GM23338 (cell line): Measurements from ENCODE around the gene PAH. TPM values are rescaled to one million over a fixed set of nuclear protein-coding genes. Genes with fewer than 3 reads are reported as not detected.

Source experiments
- ATAC-seq: fragments of 200-7000 bp; cut with Tn5 transposase; 3 replicates; pipeline ENCODE4 v1.9.1; 2020
- DNase-seq: peaks from one replicate; pipeline ENCODE4 v3.0.0-alpha.2; 2015; ENCODE audit warnings: low spot score
- H2AFZ ChIP-seq: fragments of 200-600 bp; sonication (generic); 2 replicates; pipeline ENCODE4 v1.8.0; 2016; ENCODE audit warnings: antibody characterized with exemption, mild to moderate bottlenecking, moderate library complexity
- H3F3A ChIP-seq: fragments of 200-600 bp; sonication (generic); replicated peaks from 2 replicates; pipeline ENCODE4 v1.8.0; 2017; ENCODE audit warnings: antibody characterized with exemption, mixed run types, low read depth
- H3K27ac ChIP-seq: fragments of 200-600 bp; sonication (generic); 2 replicates; pipeline ENCODE4 v1.6.1; 2016; ENCODE audit warnings: low read depth
- H3K27me3 ChIP-seq: fragments of 200-600 bp; sonication (generic); 2 replicates; pipeline ENCODE4 v1.8.0; 2016; ENCODE audit warnings: mild to moderate bottlenecking, mixed run types, moderate library complexity; ENCODE audit not compliant: insufficient read depth
- H3K36me3 ChIP-seq: fragments of 200-600 bp; sonication (generic); 2 replicates; pipeline ENCODE4 v1.8.0; 2016; ENCODE audit warnings: mild to moderate bottlenecking; ENCODE audit not compliant: insufficient read depth
- H3K4me1 ChIP-seq: fragments of 200-600 bp; sonication (generic); 2 replicates; pipeline ENCODE4 v1.8.0; 2016; ENCODE audit warnings: mild to moderate bottlenecking, moderate library complexity; ENCODE audit not compliant: insufficient read depth
- H3K4me2 ChIP-seq: fragments of 200-600 bp; sonication (generic); 2 replicates; pipeline ENCODE4 v1.7.1; 2017; ENCODE audit warnings: mixed run types
- H3K4me3 ChIP-seq: fragments of 200-600 bp; sonication (generic); 2 replicates; pipeline ENCODE4 v1.6.1; 2016; ENCODE audit warnings: mixed run types
- H3K79me2 ChIP-seq: fragments of 200-600 bp; sonication (generic); replicated peaks from 2 replicates; pipeline ENCODE4 v1.8.0; 2017; ENCODE audit warnings: mild to moderate bottlenecking; ENCODE audit not compliant: insufficient read depth
- H3K9me2 ChIP-seq: fragments of 200-600 bp; sonication (generic); 2 replicates; pipeline ENCODE4 v1.8.0; 2017; ENCODE audit not compliant: insufficient read depth
- H4K20me1 ChIP-seq: fragments of 200-600 bp; sonication (generic); replicated peaks from 2 replicates; pipeline ENCODE4 v1.8.0; 2017; ENCODE audit warnings: mild to moderate bottlenecking; ENCODE audit not compliant: insufficient read depth
- H3K27ac Mint-ChIP-seq: 2 replicates; pipeline ENCODE4 v1.8.0; 2020; ENCODE audit warnings: inconsistent platforms, mild to moderate bottlenecking, moderate library complexity, mixed read lengths
- H3K27me3 Mint-ChIP-seq: 3 replicates; pipeline ENCODE4 v1.8.0; 2022; ENCODE audit warnings: low read depth, mild to moderate bottlenecking, moderate library complexity, mixed read lengths, inconsistent platforms; ENCODE audit not compliant: insufficient read depth, poor library complexity
- H3K36me3 Mint-ChIP-seq: 3 replicates; pipeline ENCODE4 v1.8.0; 2021; ENCODE audit warnings: low read depth, mild to moderate bottlenecking, inconsistent platforms, moderate library complexity, mixed read lengths
- H3K4me1 Mint-ChIP-seq: 3 replicates; pipeline ENCODE4 v1.8.0; 2020; ENCODE audit warnings: mild to moderate bottlenecking, inconsistent platforms, mixed read lengths
- H3K4me3 Mint-ChIP-seq: 3 replicates; pipeline ENCODE4 v1.8.0; 2021; ENCODE audit warnings: moderate library complexity, mild to moderate bottlenecking, inconsistent platforms, mixed read lengths
- H3K9me3 Mint-ChIP-seq: 3 replicates; pipeline ENCODE4 v1.8.0; 2020; ENCODE audit warnings: moderate library complexity, mild to moderate bottlenecking, inconsistent platforms, mixed read lengths
- CREB1 ChIP-seq: fragments of 250-450 bp; sonication (Bioruptor Pico); IDR thresholded peaks from 2 replicates; pipeline ENCODE4 v1.5.0; 2020; ENCODE audit warnings: low read depth, mild to moderate bottlenecking, moderate library complexity
- CTCF ChIP-seq, 2 experiments: fragments of 200-600 bp in 1 of 2; sonication (generic) in 1 of 2; conservative IDR thresholded peaks; 2 replicates each; pipeline versions ENCODE4 v1.5.1 to v1.6.1; 2016 to 2017; ENCODE audit warnings: antibody characterized with exemption in 2 of 2, low read depth in 2 of 2, mild to moderate bottlenecking in 2 of 2, moderate library complexity in 1 of 2
- ETS1 ChIP-seq: IDR thresholded peaks from 2 replicates; pipeline ENCODE4 v1.6.1; 2016; ENCODE audit warnings: antibody characterized with exemption
- EZH2 ChIP-seq: fragments of 200-600 bp; sonication (generic); IDR thresholded peaks from one replicate; pipeline ENCODE4 v1.8.0; 2017; ENCODE audit warnings: antibody characterized with exemption, mild to moderate bottlenecking, low read depth; ENCODE audit not compliant: unreplicated experiment
- EZH2phosphoT487 ChIP-seq: fragments of 200-600 bp; sonication (generic); IDR thresholded peaks from one replicate; pipeline ENCODE4 v1.8.1; 2018; ENCODE audit warnings: antibody characterized with exemption; ENCODE audit not compliant: unreplicated experiment
- JUNB ChIP-seq: IDR thresholded peaks from one replicate; pipeline ENCODE4 v1.6.1; 2016; ENCODE audit warnings: antibody characterized with exemption; ENCODE audit not compliant: unreplicated experiment
- NANOG ChIP-seq: IDR thresholded peaks from 2 replicates; pipeline ENCODE4 v1.6.1; 2016; ENCODE audit warnings: antibody characterized with exemption, borderline replicate concordance
- POLR2AphosphoS5 ChIP-seq: IDR thresholded peaks from 2 replicates; pipeline ENCODE4 v1.6.1; 2016; ENCODE audit warnings: antibody characterized with exemption, low read depth
- REST ChIP-seq: IDR thresholded peaks from one replicate; pipeline ENCODE4 v1.6.1; 2018; ENCODE audit warnings: antibody characterized with exemption; ENCODE audit not compliant: unreplicated experiment
- STAT1 ChIP-seq: IDR thresholded peaks from one replicate; pipeline ENCODE4 v1.6.1; 2016; ENCODE audit warnings: antibody characterized with exemption; ENCODE audit not compliant: unreplicated experiment
- ZNF114 ChIP-seq: fragments of 250-450 bp; sonication (Bioruptor Pico); IDR thresholded peaks from 2 replicates; pipeline ENCODE4 v1.5.0; 2020; ENCODE audit warnings: mild to moderate bottlenecking, moderate library complexity
- ZNF331 ChIP-seq: fragments of 250-450 bp; sonication (Bioruptor Pico); IDR thresholded peaks from 2 replicates; pipeline ENCODE4 v1.5.0; 2020; ENCODE audit warnings: low read depth, mild to moderate bottlenecking, moderate library complexity
- polyA plus RNA-seq: library from polyadenylated mRNA; unstranded; fragments of >200 nt; fragmentation: Nextera tagmentation; extraction: Ambion mirVana; gene quantifications from 2 replicates; pipeline ENCODE4 v1.2.1, GENCODE V29; 2016
- total RNA-seq: library from RNA; depleted of rRNA; stranded (reverse); fragments of >200 nt; shearing (Covaris generic); gene quantifications from 2 replicates; pipeline ENCODE4 v1.2.3, GENCODE V29; 2014

The PAH gene
- total and polyA plus RNA-seq, 2 experiments from 2014 or later, result 3.7 to 4.8 TPM

GRCh38 chr12:102799229-102799628 is 117.8 kb downstream of the PAH start:
- Histone ChIP-seq H3K4me1 (no peaks in the 10 kb centered on the region), H3K27ac (no peak overlapping the region), H3K4me3 (no peak overlapping the region), H2AFZ (0 out of 2 replicates have a peak overlapping the region, but pooled peaks have one; percentile 43), H3F3A (no peaks in the 10 kb centered on the region), H3K27me3 (no peaks in the 10 kb centered on the region), H3K9me2 (no peaks in the 10 kb centered on the region), H4K20me1 (no peaks in the 10 kb centered on the region), H3K36me3 (no peaks in the 10 kb centered on the region), H3K4me2 (no peak overlapping the region), H3K79me2 (no peaks in the 10 kb centered on the region)
- Mint-ChIP-seq H3K4me1 (no peaks in the 10 kb centered on the region), H3K27me3 (peaks cover 2% of the 10 kb centered on the region), H3K9me3 (no peaks in the 10 kb centered on the region; the same call in 2 of the 3 replicates), H3K36me3 (no peaks in the 10 kb centered on the region), H3K27ac (no peak overlapping the region), H3K4me3 (no peak overlapping the region)
- DNase-seq (no peak), ATAC-seq (no peak)
- no peak for TF ChIP-seq CTCF (conservative IDR thresholded peaks at IDR 0.05; ENCODE audit: low read depth in 2 of 2)

GRCh38 chr12:102797528-102797927 is 119.5 kb downstream of the PAH start:
- Histone ChIP-seq H2AFZ (no peak overlapping the region), H3K36me3 (no peaks in the 10 kb centered on the region), H4K20me1 (no peaks in the 10 kb centered on the region), H3K4me2 (no peak overlapping the region), H3K27me3 (no peaks in the 10 kb centered on the region), H3K4me3 (no peak overlapping the region), H3K27ac (no peak overlapping the region), H3K9me2 (peaks cover 3% of the 10 kb centered on the region; the same call in 1 of the 2 replicates), H3K79me2 (no peaks in the 10 kb centered on the region), H3K4me1 (no peaks in the 10 kb centered on the region), H3F3A (no peaks in the 10 kb centered on the region)
- Mint-ChIP-seq H3K27me3 (peaks cover 4% of the 10 kb centered on the region), H3K4me3 (no peak overlapping the region), H3K9me3 (no peaks in the 10 kb centered on the region; the same call in 2 of the 3 replicates), H3K36me3 (no peaks in the 10 kb centered on the region), H3K27ac (no peak overlapping the region), H3K4me1 (no peaks in the 10 kb centered on the region)
- DNase-seq (no peak), ATAC-seq (no peak)
- no peak for TF ChIP-seq POLR2AphosphoS5
- TF ChIP-seq ZNF114 (CRISPR knock-in tag), result no peak
- no peak for TF ChIP-seq ZNF331 (CRISPR knock-in tag)
- TF ChIP-seq CREB1, result no peak
- TF ChIP-seq NANOG, result no peak
- no peak for TF ChIP-seq CTCF (conservative IDR thresholded peaks at IDR 0.05; ENCODE audit: low read depth in 2 of 2)
- TF ChIP-seq EZH2, result no peak
- TF ChIP-seq STAT1, result no peak
- no peak for TF ChIP-seq JUNB
- no peak for TF ChIP-seq REST
- TF ChIP-seq EZH2phosphoT487, result no peak
- TF ChIP-seq ETS1, result no peak
